Measurements from ENCODE around the gene TSPAN12. TPM values are rescaled to one million over a fixed set of nuclear protein-coding genes. Genes with fewer than 3 reads are reported as not detected.

The TSPAN12 gene
- total RNA-seq, 2 donors from 2014 or later = 35.6 to 50.3 TPM

- Mint-ChIP-seq H3K27ac (no peak overlapping the region), H3K4me3 (no peak overlapping the region), H3K27me3 (ENCODE audit: insufficient read depth) (no peaks in the 10 kb centered on the region), H3K4me1 (peaks cover 21% of the 10 kb centered on the region), H3K9me3 (peaks cover 6% of the 10 kb centered on the region), H3K36me3 (ENCODE audit: low read depth) (peaks cover 36% of the 10 kb centered on the region)
- Histone ChIP-seq H3K9ac (ENCODE audit: extremely low read depth, low read length, poor library complexity, severe bottlenecking) (no peak overlapping the region), H3K36me3 (ENCODE audit: control insufficient read depth, insufficient read depth, low read length) (peaks cover 71% of the 10 kb centered on the region), H3K4me3 (ENCODE audit: low read length) (no peak overlapping the region), H3K4me1 (ENCODE audit: control insufficient read depth, insufficient read depth, low read length) (no peaks in the 10 kb centered on the region), H3K27ac (ENCODE audit: low read depth, low read length) (no peak overlapping the region), H3K27me3 (ENCODE audit: control insufficient read depth, insufficient read depth, low read length, poor library complexity, severe bottlenecking) (no peaks in the 10 kb centered on the region), H3K9me3 (ENCODE audit: control insufficient read depth, low read length) (peaks cover 13% of the 10 kb centered on the region)
- no peak for DNase-seq
- 99 to 100% methylated on average over 2 of the region's 2 CpGs for WGBS, 2 experiments (ENCODE audit: insufficient coverage in 1 of 2, insufficient read length in 1 of 2)
- no peak for TF ChIP-seq CTCF (conservative IDR thresholded peaks at IDR 0.05)
Observed at GRCh38 chr7:120834726-120835125, 23.2 kb downstream of the TSPAN12 start.

- H3K4me1 Mint-ChIP-seq = peaks cover 20% of the 10 kb centered on the region
- peaks cover 36% of the 10 kb centered on the region for H3K36me3 Mint-ChIP-seq (ENCODE audit: low read depth)
- H3K9me3 ChIP-seq (ENCODE audit: control insufficient read depth, low read length) = peaks cover 13% of the 10 kb centered on the region
- H3K27ac Mint-ChIP-seq = peak overlapping the region; percentile 56
- no peaks in the 10 kb centered on the region for H3K27me3 Mint-ChIP-seq (ENCODE audit: insufficient read depth)
- peaks cover 60% of the 10 kb centered on the region for H3K36me3 ChIP-seq (ENCODE audit: control insufficient read depth, insufficient read depth, low read length)
- no peak overlapping the region for H3K4me3 Mint-ChIP-seq
- no peaks in the 10 kb centered on the region for H3K4me1 ChIP-seq (ENCODE audit: control insufficient read depth, insufficient read depth, low read length)
- no peak for TF ChIP-seq CTCF (conservative IDR thresholded peaks at IDR 0.05)
- no peak overlapping the region for H3K27ac ChIP-seq (ENCODE audit: low read depth, low read length)
- H3K9me3 Mint-ChIP-seq = peaks cover 6% of the 10 kb centered on the region
- DNase-seq = no peak
- no peak overlapping the region for H3K9ac ChIP-seq (ENCODE audit: extremely low read depth, low read length, poor library complexity, severe bottlenecking)
- whole genome bisulfite sequencing, 2 experiments (ENCODE audit: insufficient coverage in 1 of 2, insufficient read length in 1 of 2) = 75 to 100% methylated on average over 1 to 2 of the region's 2 CpGs
- H3K27me3 ChIP-seq (ENCODE audit: control insufficient read depth, insufficient read depth, low read length, poor library complexity, severe bottlenecking) = no peaks in the 10 kb centered on the region
- no peak overlapping the region for H3K4me3 ChIP-seq (ENCODE audit: low read length)
Observed at GRCh38 chr7:120833546-120833945, 24.4 kb downstream of the TSPAN12 start.

- H3K4me3 Mint-ChIP-seq = no peak overlapping the region
- no peak overlapping the region for H3K27ac Mint-ChIP-seq
- H3K27me3 ChIP-seq (ENCODE audit: control insufficient read depth, insufficient read depth, low read length, poor library complexity, severe bottlenecking) = no peaks in the 10 kb centered on the region
- H3K9ac ChIP-seq (ENCODE audit: extremely low read depth, low read length, poor library complexity, severe bottlenecking) = no peak overlapping the region
- no peak for TF ChIP-seq CTCF (conservative IDR thresholded peaks at IDR 0.05)
- H3K9me3 ChIP-seq (ENCODE audit: control insufficient read depth, low read length) = peaks cover 13% of the 10 kb centered on the region
- WGBS, 2 experiments (ENCODE audit: insufficient coverage in 1 of 2, insufficient read length in 1 of 2) = 40% methylated on average over 1 of the region's 2 CpGs; no CpG with 5 or more reads in 1 of the 2 experiments
- peaks cover 6% of the 10 kb centered on the region for H3K9me3 Mint-ChIP-seq
- peaks cover 55% of the 10 kb centered on the region for H3K36me3 ChIP-seq (ENCODE audit: control insufficient read depth, insufficient read depth, low read length)
- no peak overlapping the region for H3K27ac ChIP-seq (ENCODE audit: low read depth, low read length)
- H3K27me3 Mint-ChIP-seq (ENCODE audit: insufficient read depth) = no peaks in the 10 kb centered on the region
- no peaks in the 10 kb centered on the region for H3K4me1 ChIP-seq (ENCODE audit: control insufficient read depth, insufficient read depth, low read length)
- peaks cover 34% of the 10 kb centered on the region for H3K36me3 Mint-ChIP-seq (ENCODE audit: low read depth)
- H3K4me3 ChIP-seq (ENCODE audit: low read length) = no peak overlapping the region
- DNase-seq = no peak
- H3K4me1 Mint-ChIP-seq = peaks cover 20% of the 10 kb centered on the region
Observed at GRCh38 chr7:120832803-120833202, 25.1 kb downstream of the TSPAN12 start.

Data from endodermal cell (in vitro differentiated cells).